B cell (primary cell): ENCODE data around the gene MYB. TPM values are rescaled to one million over a fixed set of nuclear protein-coding genes. Genes with fewer than 3 reads are reported as not detected.

Experiments
- ATAC-seq: fragments of 200-7000 bp; cut with Tn5 transposase; one replicate; pipeline ENCODE4 v1.10.0; 2021; ENCODE audit warnings: low read depth, mild to moderate bottlenecking, moderate number of reproducible peaks, moderate library complexity
- CTCF ChIA-PET: fragments of 350-600 bp; sonication (Branson Sonifier 250); formaldehyde crosslinking; loops from one replicate; lab custom pipeline; 2021; ENCODE audit warnings: antibody characterized with exemption, inconsistent platforms; lab: Charles Lee
- POLR2A ChIA-PET: fragments of 350-600 bp; sonication (Branson Sonifier 250); formaldehyde crosslinking; loops from one replicate; lab custom pipeline; 2021; ENCODE audit warnings: antibody characterized with exemption; lab: Charles Lee
- DNase-seq: peaks from one replicate; pipeline ENCODE4 v3.0.0; 2013
- H2AFZ ChIP-seq: 2 replicates; pipeline ENCODE4 v1.6.1; 2012; ENCODE audit warnings: mild to moderate bottlenecking, low read depth, low read length; ENCODE audit not compliant: insufficient read depth, poor library complexity, severe bottlenecking
- H3K27ac ChIP-seq, 2 donors: 1 replicate in 1 of 2; 2 replicates in 1 of 2; pipeline ENCODE4 v1.5.1; 2012 to 2013; ENCODE audit warnings: low read length in 2 of 2, mild to moderate bottlenecking in 2 of 2, moderate library complexity in 1 of 2
- H3K27me3 ChIP-seq, 4 experiments: fragments of 200-600 bp in 1 of 4; sonication (generic) in 1 of 4; replicated peaks in 1 of 4; 1 replicate in 2 of 4; 2 replicates in 2 of 4; pipeline versions ENCODE4 v1.6.1 to v1.7.0; 2013 to 2016; ENCODE audit warnings: low read length in 3 of 4, mild to moderate bottlenecking in 2 of 4, mixed read lengths in 1 of 4, moderate library complexity in 1 of 4; ENCODE audit not compliant: insufficient read depth in 4 of 4, control insufficient read depth in 3 of 4; ENCODE audit errors: control extremely low read depth in 1 of 4
- H3K36me3 ChIP-seq, 2 experiments: replicated peaks in 1 of 2; 1 replicate in 1 of 2; 2 replicates in 1 of 2; pipeline versions ENCODE4 v1.6.1 to v1.7.1; 2013; ENCODE audit warnings: low read length in 1 of 2; ENCODE audit not compliant: insufficient read depth in 2 of 2, control insufficient read depth in 1 of 2; ENCODE audit errors: control extremely low read depth in 1 of 2, extremely low read depth in 1 of 2
- H3K4me1 ChIP-seq, 2 donors: fragments of 200-600 bp in 1 of 2; sonication (generic) in 1 of 2; 1 replicate in 1 of 2; 2 replicates in 1 of 2; pipeline versions ENCODE4 v1.5.1 to v1.6.1; 2013 to 2017; ENCODE audit warnings: low read length in 2 of 2; ENCODE audit not compliant: control insufficient read depth in 2 of 2, insufficient read depth in 2 of 2
- H3K4me2 ChIP-seq: replicated peaks from 2 replicates; pipeline ENCODE3; 2012; ENCODE audit warnings: mild to moderate bottlenecking, low read depth, low read length; ENCODE audit not compliant: poor library complexity, severe bottlenecking
- H3K4me3 ChIP-seq, 5 experiments: fragments of 200-600 bp in 1 of 5; sonication (generic) in 1 of 5; 1 replicate in 3 of 5; 2 replicates in 2 of 5; pipeline versions ENCODE4 v1.5.1 to v1.7.0; 2011 to 2016; ENCODE audit warnings: low read length in 4 of 5, mild to moderate bottlenecking in 4 of 5, low read depth in 2 of 5, control low read depth in 1 of 5, moderate library complexity in 1 of 5; ENCODE audit not compliant: insufficient read depth in 1 of 5; ENCODE audit errors: control extremely low read depth in 1 of 5, extremely low read depth in 1 of 5
- H3K79me2 ChIP-seq: fragments of 200-600 bp; sonication (generic); one replicate; pipeline ENCODE4 v1.6.0; 2016; ENCODE audit warnings: low read length; ENCODE audit not compliant: control insufficient read depth, insufficient read depth
- H3K9ac ChIP-seq: fragments of 200-600 bp; sonication (generic); 2 replicates; pipeline ENCODE4 v1.6.1; 2017; ENCODE audit warnings: mild to moderate bottlenecking, low read length, moderate library complexity
- H3K9me3 ChIP-seq, 3 donors: one replicate each; pipeline versions ENCODE4 v1.6.1 to v1.7.1; 2013; ENCODE audit warnings: low read length in 2 of 3; ENCODE audit not compliant: control insufficient read depth in 2 of 3, insufficient read depth in 1 of 3; ENCODE audit errors: control extremely low read depth in 1 of 3
- H4K20me1 ChIP-seq: 2 replicates; pipeline ENCODE4 v1.6.0; 2012; ENCODE audit warnings: mild to moderate bottlenecking, low read length; ENCODE audit not compliant: insufficient read depth, control insufficient read depth, poor library complexity, severe bottlenecking
- H3K27ac Mint-ChIP-seq: one replicate; pipeline ENCODE4 v1.8.0; 2021; ENCODE audit warnings: mixed read lengths
- H3K27me3 Mint-ChIP-seq: one replicate; pipeline ENCODE4 v1.8.0; 2021; ENCODE audit warnings: mixed read lengths
- H3K4me1 Mint-ChIP-seq: one replicate; pipeline ENCODE4 v1.8.0; 2021; ENCODE audit warnings: mixed read lengths
- H3K4me3 Mint-ChIP-seq: one replicate; pipeline ENCODE4 v1.8.0; 2021; ENCODE audit warnings: mixed read lengths
- H3K9me3 Mint-ChIP-seq: one replicate; pipeline ENCODE4 v1.8.0; 2022; ENCODE audit warnings: mixed read lengths; ENCODE audit not compliant: insufficient read depth
- EZH2 ChIP-seq: IDR thresholded peaks from 2 replicates; pipeline ENCODE4 v1.6.1; 2012; ENCODE audit warnings: borderline replicate concordance, low read depth, mild to moderate bottlenecking, moderate library complexity, low read length; ENCODE audit not compliant: insufficient read depth, poor library complexity, severe bottlenecking
- WGBS: methylation state at CpG from one replicate; pipeline ENCODE4 v1.1.5; 2013; ENCODE audit warnings: missing lambda C conversion rate; ENCODE audit not compliant: insufficient coverage; 5-methylcytosine and 5-hydroxymethylcytosine counted together
- intact Hi-C: fragments of 100-400 bp; cut with micrococcal nuclease; formaldehyde crosslinking; loops from one replicate; pipeline ENCODE4 v1.10.0; 2022
- polyA plus RNA-seq: library from polyadenylated mRNA; depleted of rRNA; stranded (reverse); fragments of >200 nt; gene quantifications from 2 replicates; pipeline ENCODE4 v1.2.3, GENCODE V29; 2012
- total RNA-seq, 2 donors: library from RNA; stranded (reverse); fragments of 120-200 nt in 1 of 2; gene quantifications; 1 replicate in 1 of 2; 2 replicates in 1 of 2; pipeline versions ENCODE4 v1.2.3 to v1.2.4, GENCODE V29; 2013 to 2022
- TF ChIP-seq, protein P1 (sequence below): fragments of 200-600 bp; IDR thresholded peaks from one replicate; pipeline ENCODE4 v1.8.0; 2022; ENCODE audit warnings: antibody characterized with exemption, mild to moderate bottlenecking

The MYB gene
- total and polyA plus RNA-seq, 2 donors (not counting 1 experiment from before 2014, with no cell fraction given): 0.46 to 1.4 TPM

DNA sequence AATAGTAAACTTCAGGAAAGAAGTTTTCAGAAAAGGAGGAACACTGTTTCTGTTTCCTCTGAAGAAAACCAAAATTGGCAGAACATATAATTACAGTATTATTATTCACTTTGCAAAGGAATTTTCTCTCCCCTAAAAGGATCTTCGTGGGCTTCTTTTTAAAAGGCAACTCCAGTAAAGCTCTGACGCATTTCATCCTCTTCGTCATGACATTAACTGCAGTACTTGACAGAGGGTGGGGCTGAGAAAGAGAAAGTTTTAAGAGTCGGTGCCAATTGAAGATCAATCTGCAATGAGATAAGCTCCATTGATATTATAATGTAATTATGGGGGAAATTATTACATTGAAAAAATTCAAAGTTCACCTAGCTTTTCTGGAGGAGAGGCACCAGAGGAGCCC, 75.8 kb downstream of the MYB start:
- no peak overlapping the region for H3K9ac ChIP-seq
- no peaks in the 10 kb centered on the region for H3K9me3 ChIP-seq
- H3K4me1 ChIP-seq: no peaks in the 10 kb centered on the region
- no peaks in the 10 kb centered on the region for H3K79me2 ChIP-seq
- no peak overlapping the region for H2AFZ ChIP-seq
- intact Hi-C loops: no loop called here
- ChIA-PET POLR2A (no interaction called here), CTCF (interaction anchor here (1.3 kb wide), 1 partner anchor 112 kb away, joined by 3 read pairs; no protein-coding TSS in a partner anchor)
- Mint-ChIP-seq H3K9me3 (no peaks in the 10 kb centered on the region), H3K27me3 (peaks cover 4% of the 10 kb centered on the region), H3K4me1 (no peaks in the 10 kb centered on the region), H3K4me3 (no peak overlapping the region), H3K27ac (no peak overlapping the region)
- no peak overlapping the region for H3K4me3 ChIP-seq
- H3K27me3 ChIP-seq: no peaks in the 10 kb centered on the region
- ATAC-seq (no peak), DNase-seq (no peak)
- no peak overlapping the region for H3K27ac ChIP-seq
- H3K4me2 ChIP-seq: no peak overlapping the region
- 80% methylated on average over 1 of the region's 4 CpGs for WGBS
- H4K20me1 ChIP-seq: no peaks in the 10 kb centered on the region
- no peaks in the 10 kb centered on the region for H3K36me3 ChIP-seq
- no peak for TF ChIP-seq EZH2

GRCh38 chr6:135257631-135258405, 76.7 kb downstream of the MYB start:
- no peak for DNase-seq
- Mint-ChIP-seq H3K27ac (no peak overlapping the region), H3K4me1 (no peaks in the 10 kb centered on the region), H3K27me3 (peaks cover 4% of the 10 kb centered on the region), H3K9me3 (no peaks in the 10 kb centered on the region), H3K4me3 (no peak overlapping the region)
- ChIA-PET CTCF (interaction anchor here (1.2 to 1.4 kb wide), 3 partner anchors 23 to 115 kb away, joined by 3 read pairs; no protein-coding TSS in a partner anchor), POLR2A (no interaction called here)
- no peaks in the 10 kb centered on the region for H3K4me1 ChIP-seq
- no peak for ATAC-seq
- H3K79me2 ChIP-seq: no peaks in the 10 kb centered on the region
- no peak overlapping the region for H3K27ac ChIP-seq
- TF ChIP-seq, protein P1, sequence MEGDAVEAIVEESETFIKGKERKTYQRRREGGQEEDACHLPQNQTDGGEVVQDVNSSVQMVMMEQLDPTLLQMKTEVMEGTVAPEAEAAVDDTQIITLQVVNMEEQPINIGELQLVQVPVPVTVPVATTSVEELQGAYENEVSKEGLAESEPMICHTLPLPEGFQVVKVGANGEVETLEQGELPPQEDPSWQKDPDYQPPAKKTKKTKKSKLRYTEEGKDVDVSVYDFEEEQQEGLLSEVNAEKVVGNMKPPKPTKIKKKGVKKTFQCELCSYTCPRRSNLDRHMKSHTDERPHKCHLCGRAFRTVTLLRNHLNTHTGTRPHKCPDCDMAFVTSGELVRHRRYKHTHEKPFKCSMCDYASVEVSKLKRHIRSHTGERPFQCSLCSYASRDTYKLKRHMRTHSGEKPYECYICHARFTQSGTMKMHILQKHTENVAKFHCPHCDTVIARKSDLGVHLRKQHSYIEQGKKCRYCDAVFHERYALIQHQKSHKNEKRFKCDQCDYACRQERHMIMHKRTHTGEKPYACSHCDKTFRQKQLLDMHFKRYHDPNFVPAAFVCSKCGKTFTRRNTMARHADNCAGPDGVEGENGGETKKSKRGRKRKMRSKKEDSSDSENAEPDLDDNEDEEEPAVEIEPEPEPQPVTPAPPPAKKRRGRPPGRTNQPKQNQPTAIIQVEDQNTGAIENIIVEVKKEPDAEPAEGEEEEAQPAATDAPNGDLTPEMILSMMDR: no peak
- TF ChIP-seq EZH2: no peak
- no peaks in the 10 kb centered on the region for H3K9me3 ChIP-seq
- H3K27me3 ChIP-seq: no peaks in the 10 kb centered on the region
- no peaks in the 10 kb centered on the region for H3K36me3 ChIP-seq
- intact Hi-C loops: no loop called here
- H3K9ac ChIP-seq: no peak overlapping the region
- WGBS: 89% methylated on average over 1 of the region's 2 CpGs
- H4K20me1 ChIP-seq: no peaks in the 10 kb centered on the region
- no peak overlapping the region for H3K4me2 ChIP-seq
- no peak overlapping the region for H2AFZ ChIP-seq
- H3K4me3 ChIP-seq: no peak overlapping the region
